GM23338 (cell line): ENCODE data around the gene VPS8. TPM values are rescaled to one million over a fixed set of nuclear protein-coding genes. Genes with fewer than 3 reads are reported as not detected.

Experiments used
- ATAC-seq: fragments of 200-7000 bp; cut with Tn5 transposase; 3 replicates; pipeline ENCODE4 v1.9.1; 2020
- DNase-seq: peaks from one replicate; pipeline ENCODE4 v3.0.0-alpha.2; 2015; ENCODE audit warnings: low spot score
- H2AFZ ChIP-seq: fragments of 200-600 bp; sonication (generic); 2 replicates; pipeline ENCODE4 v1.8.0; 2016; ENCODE audit warnings: antibody characterized with exemption, mild to moderate bottlenecking, moderate library complexity
- H3F3A ChIP-seq: fragments of 200-600 bp; sonication (generic); replicated peaks from 2 replicates; pipeline ENCODE4 v1.8.0; 2017; ENCODE audit warnings: antibody characterized with exemption, mixed run types, low read depth
- H3K27ac ChIP-seq: fragments of 200-600 bp; sonication (generic); 2 replicates; pipeline ENCODE4 v1.6.1; 2016; ENCODE audit warnings: low read depth
- H3K27me3 ChIP-seq: fragments of 200-600 bp; sonication (generic); 2 replicates; pipeline ENCODE4 v1.8.0; 2016; ENCODE audit warnings: mild to moderate bottlenecking, mixed run types, moderate library complexity; ENCODE audit not compliant: insufficient read depth
- H3K36me3 ChIP-seq: fragments of 200-600 bp; sonication (generic); 2 replicates; pipeline ENCODE4 v1.8.0; 2016; ENCODE audit warnings: mild to moderate bottlenecking; ENCODE audit not compliant: insufficient read depth
- H3K4me1 ChIP-seq: fragments of 200-600 bp; sonication (generic); 2 replicates; pipeline ENCODE4 v1.8.0; 2016; ENCODE audit warnings: mild to moderate bottlenecking, moderate library complexity; ENCODE audit not compliant: insufficient read depth
- H3K4me2 ChIP-seq: fragments of 200-600 bp; sonication (generic); 2 replicates; pipeline ENCODE4 v1.7.1; 2017; ENCODE audit warnings: mixed run types
- H3K4me3 ChIP-seq: fragments of 200-600 bp; sonication (generic); 2 replicates; pipeline ENCODE4 v1.6.1; 2016; ENCODE audit warnings: mixed run types
- H3K79me2 ChIP-seq: fragments of 200-600 bp; sonication (generic); replicated peaks from 2 replicates; pipeline ENCODE4 v1.8.0; 2017; ENCODE audit warnings: mild to moderate bottlenecking; ENCODE audit not compliant: insufficient read depth
- H3K9me2 ChIP-seq: fragments of 200-600 bp; sonication (generic); 2 replicates; pipeline ENCODE4 v1.8.0; 2017; ENCODE audit not compliant: insufficient read depth
- H4K20me1 ChIP-seq: fragments of 200-600 bp; sonication (generic); replicated peaks from 2 replicates; pipeline ENCODE4 v1.8.0; 2017; ENCODE audit warnings: mild to moderate bottlenecking; ENCODE audit not compliant: insufficient read depth
- H3K27ac Mint-ChIP-seq: 2 replicates; pipeline ENCODE4 v1.8.0; 2020; ENCODE audit warnings: inconsistent platforms, mild to moderate bottlenecking, moderate library complexity, mixed read lengths
- H3K27me3 Mint-ChIP-seq: 3 replicates; pipeline ENCODE4 v1.8.0; 2022; ENCODE audit warnings: low read depth, mild to moderate bottlenecking, moderate library complexity, mixed read lengths, inconsistent platforms; ENCODE audit not compliant: insufficient read depth, poor library complexity
- H3K36me3 Mint-ChIP-seq: 3 replicates; pipeline ENCODE4 v1.8.0; 2021; ENCODE audit warnings: low read depth, mild to moderate bottlenecking, inconsistent platforms, moderate library complexity, mixed read lengths
- H3K4me1 Mint-ChIP-seq: 3 replicates; pipeline ENCODE4 v1.8.0; 2020; ENCODE audit warnings: mild to moderate bottlenecking, inconsistent platforms, mixed read lengths
- H3K4me3 Mint-ChIP-seq: 3 replicates; pipeline ENCODE4 v1.8.0; 2021; ENCODE audit warnings: moderate library complexity, mild to moderate bottlenecking, inconsistent platforms, mixed read lengths
- H3K9me3 Mint-ChIP-seq: 3 replicates; pipeline ENCODE4 v1.8.0; 2020; ENCODE audit warnings: moderate library complexity, mild to moderate bottlenecking, inconsistent platforms, mixed read lengths
- ETS1 ChIP-seq: IDR thresholded peaks from 2 replicates; pipeline ENCODE4 v1.6.1; 2016; ENCODE audit warnings: antibody characterized with exemption
- ZNF462 ChIP-seq: fragments of 250-450 bp; sonication (Bioruptor Pico); IDR thresholded peaks from 2 replicates; pipeline ENCODE4 v1.5.0; 2020; ENCODE audit warnings: mild to moderate bottlenecking, moderate library complexity
- polyA plus RNA-seq: library from polyadenylated mRNA; unstranded; fragments of >200 nt; fragmentation: Nextera tagmentation; extraction: Ambion mirVana; gene quantifications from 2 replicates; pipeline ENCODE4 v1.2.1, GENCODE V29; 2016
- total RNA-seq: library from RNA; depleted of rRNA; stranded (reverse); fragments of >200 nt; shearing (Covaris generic); gene quantifications from 2 replicates; pipeline ENCODE4 v1.2.3, GENCODE V29; 2014
- TF ChIP-seq, protein P1 (sequence below), 2 experiments: fragments of 200-600 bp in 1 of 2; sonication (generic) in 1 of 2; conservative IDR thresholded peaks; 2 replicates each; pipeline versions ENCODE4 v1.5.1 to v1.6.1; 2016 to 2017; ENCODE audit warnings: antibody characterized with exemption in 2 of 2, low read depth in 2 of 2, mild to moderate bottlenecking in 2 of 2, moderate library complexity in 1 of 2

Gene VPS8
- total and polyA plus RNA-seq, 2 experiments from 2014 or later, result 17.3 to 45.5 TPM

DNA sequence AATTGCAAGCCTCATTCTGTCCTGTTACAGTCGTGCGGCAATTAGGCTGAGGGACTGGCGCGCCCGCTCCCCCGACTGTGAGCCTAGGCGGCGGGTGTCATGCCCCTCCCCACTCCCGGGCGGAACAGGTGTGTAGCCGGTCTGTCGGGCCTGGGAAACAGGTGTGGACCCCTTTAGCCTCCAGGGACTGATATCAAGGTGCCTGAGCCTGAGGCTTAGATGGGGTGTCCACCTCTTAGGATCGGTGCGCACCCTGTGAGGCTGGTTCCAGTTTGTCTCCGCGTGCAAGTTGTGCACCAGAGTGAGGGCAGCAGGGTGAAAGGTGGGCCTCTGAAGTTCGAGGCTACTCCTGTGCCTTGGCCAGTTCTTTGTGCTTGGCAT lies 686 bp downstream of the VPS8 start:
- DNase-seq (peak; percentile 45), ATAC-seq (peak; percentile 53)
- H3K27me3 ChIP-seq, result no peaks in the 10 kb centered on the region
- H4K20me1 ChIP-seq, result no peaks in the 10 kb centered on the region
- Mint-ChIP-seq H3K4me3 (peak overlapping the region; percentile 99), H3K27me3 (peaks cover 6% of the 10 kb centered on the region), H3K4me1 (peaks cover 7% of the 10 kb centered on the region; the same call in 2 of the 3 replicates), H3K36me3 (no peaks in the 10 kb centered on the region; the same call in 2 of the 3 replicates), H3K9me3 (peaks cover 3% of the 10 kb centered on the region; the same call in 2 of the 3 replicates), H3K27ac (no peak overlapping the region)
- no peaks in the 10 kb centered on the region for H3K36me3 ChIP-seq
- H3K79me2 ChIP-seq, result peaks cover 31% of the 10 kb centered on the region
- peak overlapping the region; percentile 99 for H2AFZ ChIP-seq
- H3F3A ChIP-seq, result no peaks in the 10 kb centered on the region
- peak overlapping the region; percentile 96 for H3K4me2 ChIP-seq
- H3K4me3 ChIP-seq, result peak overlapping the region; percentile 93
- no peaks in the 10 kb centered on the region for H3K9me2 ChIP-seq
- H3K27ac ChIP-seq, result no peak overlapping the region
- TF ChIP-seq ETS1 (no peak), ZNF462 (CRISPR knock-in tag) (no peak)
- TF ChIP-seq, protein P1, sequence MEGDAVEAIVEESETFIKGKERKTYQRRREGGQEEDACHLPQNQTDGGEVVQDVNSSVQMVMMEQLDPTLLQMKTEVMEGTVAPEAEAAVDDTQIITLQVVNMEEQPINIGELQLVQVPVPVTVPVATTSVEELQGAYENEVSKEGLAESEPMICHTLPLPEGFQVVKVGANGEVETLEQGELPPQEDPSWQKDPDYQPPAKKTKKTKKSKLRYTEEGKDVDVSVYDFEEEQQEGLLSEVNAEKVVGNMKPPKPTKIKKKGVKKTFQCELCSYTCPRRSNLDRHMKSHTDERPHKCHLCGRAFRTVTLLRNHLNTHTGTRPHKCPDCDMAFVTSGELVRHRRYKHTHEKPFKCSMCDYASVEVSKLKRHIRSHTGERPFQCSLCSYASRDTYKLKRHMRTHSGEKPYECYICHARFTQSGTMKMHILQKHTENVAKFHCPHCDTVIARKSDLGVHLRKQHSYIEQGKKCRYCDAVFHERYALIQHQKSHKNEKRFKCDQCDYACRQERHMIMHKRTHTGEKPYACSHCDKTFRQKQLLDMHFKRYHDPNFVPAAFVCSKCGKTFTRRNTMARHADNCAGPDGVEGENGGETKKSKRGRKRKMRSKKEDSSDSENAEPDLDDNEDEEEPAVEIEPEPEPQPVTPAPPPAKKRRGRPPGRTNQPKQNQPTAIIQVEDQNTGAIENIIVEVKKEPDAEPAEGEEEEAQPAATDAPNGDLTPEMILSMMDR (conservative IDR thresholded peaks at IDR 0.05; ENCODE audit: low read depth in 2 of 2), result no peak
- peaks cover 6% of the 10 kb centered on the region; the same call in 1 of the 2 replicates for H3K4me1 ChIP-seq
